Stimulated activated CD4-positive, alpha-beta T cell treated with anti-CD3 and anti-CD28 coated beads, Interleukin-4, amount 100 ng/mL, for 24 hours (primary cell): ENCODE data around the gene RPTOR.

ENCODE experiments used
- DNase-seq: peaks from one replicate; pipeline ENCODE4 v3.0.0-alpha.2; 2020

Gene RPTOR

GRCh38 chr17:80996422-80997305, 452.0 kb downstream of the RPTOR start:
- no peak for DNase-seq

GRCh38 chr17:80997424-80998117, 452.9 kb downstream of the RPTOR start:
- DNase-seq: no peak

- no peak for DNase-seq
Observed at GRCh38 chr17:80998118-80998747, 453.6 kb downstream of the RPTOR start.

GRCh38 chr17:80998748-80999535, 454.3 kb downstream of the RPTOR start:
- no peak for DNase-seq

- DNase-seq: no peak
Observed at GRCh38 chr17:80999536-81000333, 455.1 kb downstream of the RPTOR start.

- no peak for DNase-seq
Observed at GRCh38 chr17:81000334-81000630, 455.6 kb downstream of the RPTOR start.

- no peak for DNase-seq
Observed at GRCh38 chr17:81000631-81001357, 456.2 kb downstream of the RPTOR start.

- DNase-seq: no peak
Observed at GRCh38 chr17:81002013-81002384, 457.4 kb downstream of the RPTOR start.

- DNase-seq: no peak
Observed at GRCh38 chr17:81002409-81003361, 458.0 kb downstream of the RPTOR start.

- no peak for DNase-seq
Observed at GRCh38 chr17:81003711-81004475, 459.3 kb downstream of the RPTOR start.

- DNase-seq: no peak
Observed at GRCh38 chr17:81006891-81007290, 462.3 kb downstream of the RPTOR start.

- no peak for DNase-seq
Observed at GRCh38 chr17:81008140-81008539, 463.5 kb downstream of the RPTOR start.

- DNase-seq: no peak
Observed at GRCh38 chr17:81009136-81009535, 464.5 kb downstream of the RPTOR start.

GRCh38 chr17:81010935-81011334, 466.3 kb downstream of the RPTOR start:
- no peak for DNase-seq

- DNase-seq: no peak
Observed at GRCh38 chr17:81011951-81012350, 467.3 kb downstream of the RPTOR start.

GRCh38 chr17:81012574-81013447, 468.2 kb downstream of the RPTOR start:
- DNase-seq: no peak

GRCh38 chr17:81013642-81014041, 469.0 kb downstream of the RPTOR start:
- no peak for DNase-seq

- DNase-seq: no peak
Observed at GRCh38 chr17:81015136-81015535, 470.5 kb downstream of the RPTOR start.
